Spleen (tissue), 11 donors: ENCODE measurements around the gene TRIM3. TPM values are rescaled to one million over a fixed set of nuclear protein-coding genes. Genes with fewer than 3 reads are reported as not detected.

Experiments
- DNase-seq: peaks from one replicate; pipeline ENCODE4 v3.0.0-alpha.2; 2020
- H3K27ac ChIP-seq, 8 donors: fragments of 200-600 bp; sonication (generic) in 7 of 8; 1 replicate in 4 of 8; 2 replicates in 4 of 8; pipeline versions ENCODE4 v1.5.0 to v1.8.0; 2016 to 2021; ENCODE audit warnings: inconsistent platforms in 4 of 8, mild to moderate bottlenecking in 4 of 8, moderate library complexity in 1 of 8
- H3K27me3 ChIP-seq, 7 donors: fragments of 200-600 bp; sonication (generic) in 6 of 7; replicated peaks in 1 of 7; 1 replicate in 4 of 7; 2 replicates in 3 of 7; pipeline versions ENCODE4 v1.5.0 to v1.8.0; 2016 to 2021; ENCODE audit warnings: inconsistent platforms in 3 of 7, mild to moderate bottlenecking in 1 of 7
- H3K36me3 ChIP-seq, 6 donors: fragments of 200-600 bp; sonication (generic) in 5 of 6; 1 replicate in 4 of 6; 2 replicates in 2 of 6; pipeline versions ENCODE4 v1.5.0 to v1.8.0; 2016 to 2021; ENCODE audit warnings: inconsistent platforms in 2 of 6
- H3K4me1 ChIP-seq, 6 donors: fragments of 200-600 bp; sonication (generic) in 5 of 6; 1 replicate in 3 of 6; 2 replicates in 3 of 6; pipeline versions ENCODE4 v1.5.0 to v1.8.0; 2016 to 2021; ENCODE audit warnings: inconsistent platforms in 3 of 6
- H3K4me3 ChIP-seq, 8 donors: fragments of 200-600 bp; sonication (generic) in 7 of 8; 1 replicate in 4 of 8; 2 replicates in 4 of 8; pipeline versions ENCODE4 v1.5.0 to v1.8.0; 2016 to 2021; ENCODE audit warnings: inconsistent platforms in 4 of 8, mild to moderate bottlenecking in 4 of 8, moderate library complexity in 2 of 8
- H3K9me3 ChIP-seq, 8 donors: fragments of 200-600 bp; sonication (generic) in 7 of 8; 1 replicate in 4 of 8; 2 replicates in 4 of 8; pipeline versions ENCODE4 v1.5.0 to v1.8.0; 2016 to 2021; ENCODE audit warnings: inconsistent platforms in 4 of 8
- CTCF ChIP-seq, 11 experiments: fragments of 200-600 bp in 7 of 11; fragments of 450-650 bp in 4 of 11; sonication (generic) in 4 of 11; IDR thresholded peaks in 8 of 11; conservative IDR thresholded peaks in 3 of 11; 1 replicate in 7 of 11; 2 replicates in 4 of 11; pipeline versions ENCODE4 v1.4.0 to v1.8.0; 2016 to 2021; ENCODE audit warnings: antibody characterized with exemption in 11 of 11, inconsistent platforms in 4 of 11, mild to moderate bottlenecking in 1 of 11
- POLR2A ChIP-seq, 3 donors: fragments of 450-650 bp; IDR thresholded peaks; one replicate each; pipeline ENCODE4 v1.5.1; 2017; ENCODE audit warnings: antibody characterized with exemption in 3 of 3, mild to moderate bottlenecking in 1 of 3
- POLR2AphosphoS5 ChIP-seq, 3 donors: sonication (generic); formaldehyde crosslinking; IDR thresholded peaks; one replicate each; pipeline ENCODE4 v1.5.1; 2017; ENCODE audit warnings: antibody characterized with exemption in 3 of 3
- WGBS, 5 donors: extraction: QIAGEN DNeasy Blood & Tissue Kit in 3 of 5; methylation state at CpG; one replicate each; pipeline versions ENCODE4 v1.1.5 to v1.1.7; 2013 to 2018; 5-methylcytosine and 5-hydroxymethylcytosine counted together
- intact Hi-C: fragments of 100-400 bp; cut with DNase I; formaldehyde crosslinking; loops from one replicate; pipeline ENCODE4 v1.15.0; 2023; ENCODE audit warnings: low total_unique reads
- polyA plus RNA-seq, 3 donors: library from polyadenylated mRNA; stranded (reverse); fragments of 200-250 nt; gene quantifications; one replicate each; pipeline ENCODE4 v1.2.1, GENCODE V29; 2013
- total RNA-seq, 7 donors: library from RNA; depleted of rRNA in 3 of 7; stranded (reverse); fragments of >200 nt in 3 of 7; fragmentation: NEBNext Ultra II Directional in 4 of 7; extraction: Animal tissue kit (Norgen Biotek cat#: 25700) in 4 of 7; gene quantifications; one replicate each; pipeline versions ENCODE4 v1.1.0 to v1.2.1, GENCODE V29; 2016 to 2021
- donor health status: healthy with polysubstance abuse.
- donor health status: DM: no; HTN: no; CAD: no; lungs with moderate emphysema.
- donor health status: DM: no; HTN: no; CAD: no.
- donor health status: Bipolar disorder and iron deficiency.
- donor health status: healthy.
- donor health status: DM: no; HTN: no; CAD: no.
- donor health status: DM: yes; HTN: yes; CAD: no.

The TRIM3 gene
- total and polyA plus RNA-seq, 10 donors, result 6.3 to 27.6 (median 13.7) TPM

GRCh38 chr11:6498544-6498943, 24.8 kb upstream of the TRIM3 start:
- no peak overlapping the region for H3K4me3 ChIP-seq
- DNase-seq, result no peak
- no peaks in the 10 kb centered on the region for H3K27me3 ChIP-seq
- TF ChIP-seq POLR2AphosphoS5 (IDR thresholded peaks at IDR 0.05) (no peak), CTCF (IDR thresholded peaks at IDR 0.05 in 8 of 11, conservative IDR thresholded peaks at IDR 0.05 in 3 of 11) (no peak), POLR2A (IDR thresholded peaks at IDR 0.05) (no peak)
- H3K4me1 ChIP-seq, result no peaks in the 10 kb centered on the region
- H3K36me3 ChIP-seq, result peaks cover 0 to 82% (median 21%) of the 10 kb centered on the region in 6 donors
- no peaks in the 10 kb centered on the region for H3K9me3 ChIP-seq
- intact Hi-C loops, result no loop called here
- H3K27ac ChIP-seq, result no peak overlapping the region
- WGBS, 5 donors, result 91 to 98% (median 94%) methylated on average over 5 of the region's 5 CpGs

GRCh38 chr11:6498121-6498520, 24.4 kb upstream of the TRIM3 start:
- WGBS, 5 donors, result 72 to 91% (median 90%) methylated on average over 4 to 7 of the region's 7 CpGs
- DNase-seq, result no peak
- intact Hi-C loops, result no loop called here
- TF ChIP-seq POLR2A (IDR thresholded peaks at IDR 0.05) (no peak), CTCF (IDR thresholded peaks at IDR 0.05 in 8 of 11, conservative IDR thresholded peaks at IDR 0.05 in 3 of 11) (no peak), POLR2AphosphoS5 (IDR thresholded peaks at IDR 0.05) (no peak)
- Histone ChIP-seq H3K9me3 (no peaks in the 10 kb centered on the region), H3K27me3 (no peaks in the 10 kb centered on the region), H3K36me3 (peaks cover 0 to 82% (median 18%) of the 10 kb centered on the region in 6 donors), H3K27ac (no peak overlapping the region), H3K4me3 (no peak overlapping the region), H3K4me1 (no peaks in the 10 kb centered on the region)

- Histone ChIP-seq H3K27me3 (no peaks in the 10 kb centered on the region), H3K4me1 (no peaks in the 10 kb centered on the region), H3K4me3 (peak within 1 kb of the TSS in 1 of 8 donors; percentile 8), H3K9me3 (no peaks in the 10 kb centered on the region), H3K36me3 (peaks cover 0 to 82% (median 14%) of the 10 kb centered on the region in 6 donors), H3K27ac (no peak within 1 kb of the TSS)
- TF ChIP-seq POLR2AphosphoS5 (IDR thresholded peaks at IDR 0.05) (peak in 1 of 3 donors; percentile 25), CTCF (IDR thresholded peaks at IDR 0.05 in 8 of 11, conservative IDR thresholded peaks at IDR 0.05 in 3 of 11) (no peak)
- 73 to 88% (median 80%) methylated on average over 32 to 33 of the region's 33 CpGs for WGBS, 5 donors
- intact Hi-C loops, result no loop called here
- no peak for DNase-seq
These were observed 23.5 kb upstream of the TRIM3 start, which contains the start of gene DNHD1 for GRCh38 chr11:6497069-6497839. Gene DNHD1 (plus strand): TSS chr11:6497280. CDS start chr11:6498216, 936 bp downstream.

- DNase-seq, result no peak
- H3K36me3 ChIP-seq, result peaks cover 0 to 98% (median 33%) of the 10 kb centered on the region in 6 donors
- 92 to 96% (median 94%) methylated on average over 4 of the region's 4 CpGs for WGBS, 5 donors
- H3K4me1 ChIP-seq, result peaks cover 0 to 35% (median 12%) of the 10 kb centered on the region in 6 donors
- H3K27ac ChIP-seq, result no peak overlapping the region
- TF ChIP-seq POLR2AphosphoS5 (IDR thresholded peaks at IDR 0.05) (no peak), POLR2A (IDR thresholded peaks at IDR 0.05) (no peak)
- intact Hi-C loops, result no loop called here
- no peaks in the 10 kb centered on the region for H3K9me3 ChIP-seq
- H3K27me3 ChIP-seq, result no peaks in the 10 kb centered on the region
- H3K4me3 ChIP-seq, result no peak overlapping the region
These were observed 15.6 kb upstream of the TRIM3 start for GRCh38 chr11:6489306-6489705.
